IPS DF 4.7 (cell line): ENCODE results near the gene SLC2A5.
"Not testable (repeated sequence)": the region's sequence is repeated elsewhere in the genome, so short reads cannot be mapped to it uniquely, and the experiment has no call there.

Experiments
- DNase-seq: peaks from one replicate; pipeline ENCODE4 v3.0.0-alpha.2; 2013; ENCODE audit warnings: low spot score; ENCODE audit errors: extremely low read depth

SLC2A5 gene

DNA sequence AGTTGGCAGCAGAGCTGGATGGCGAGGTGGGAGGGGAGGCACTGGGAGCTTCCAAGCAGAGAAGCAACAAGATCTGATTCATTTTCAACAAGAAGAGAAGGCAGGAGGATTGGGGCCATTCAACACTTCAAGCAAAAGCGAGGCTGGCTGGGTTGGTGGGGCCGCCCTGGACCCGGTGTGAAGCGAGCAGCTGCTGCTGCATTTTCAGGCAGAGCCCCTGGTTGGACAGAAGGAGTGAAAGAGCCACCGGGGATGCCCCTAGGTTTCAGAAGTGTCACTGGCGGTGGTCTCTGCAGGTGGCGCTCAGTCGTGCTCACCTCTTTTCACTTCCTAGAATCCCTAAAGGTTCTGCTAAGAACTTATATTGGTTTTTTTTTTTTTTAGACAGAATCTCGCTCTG is 61.2 kb downstream of the SLC2A5 start:
- no peak for DNase-seq

DNA sequence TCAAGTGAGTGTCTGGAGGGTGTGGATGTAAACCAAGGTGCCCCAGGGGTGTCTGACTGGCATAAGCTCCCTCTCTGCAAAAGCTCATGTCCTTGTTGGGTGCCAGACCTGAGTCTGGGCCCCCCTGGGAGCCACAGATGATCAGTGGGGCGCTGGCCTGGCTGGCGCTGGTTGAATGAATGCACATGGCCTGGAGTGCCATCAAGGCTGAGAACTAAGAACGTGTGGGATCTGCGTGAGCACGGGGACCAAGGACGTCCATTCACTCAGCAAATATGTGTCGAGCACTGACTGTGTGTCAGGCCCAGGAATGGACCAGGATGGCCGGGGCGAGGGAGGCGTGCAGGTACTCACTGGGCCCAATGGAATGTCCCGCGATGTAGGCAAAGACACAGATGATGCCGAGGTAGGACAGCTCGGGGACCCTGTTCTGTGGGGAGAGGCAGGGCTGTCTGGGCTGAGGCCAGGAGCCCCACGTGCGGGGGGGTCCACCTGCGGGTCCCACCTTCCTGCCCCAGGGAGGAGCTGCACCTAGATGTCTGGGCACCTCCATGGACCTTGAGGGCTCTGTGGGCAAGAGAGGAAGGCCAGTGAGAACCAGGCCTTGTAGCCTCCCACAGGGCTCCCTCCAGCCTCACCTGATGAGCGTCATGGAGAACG is 62.3 kb downstream of the SLC2A5 start:
- no peak for DNase-seq

DNA sequence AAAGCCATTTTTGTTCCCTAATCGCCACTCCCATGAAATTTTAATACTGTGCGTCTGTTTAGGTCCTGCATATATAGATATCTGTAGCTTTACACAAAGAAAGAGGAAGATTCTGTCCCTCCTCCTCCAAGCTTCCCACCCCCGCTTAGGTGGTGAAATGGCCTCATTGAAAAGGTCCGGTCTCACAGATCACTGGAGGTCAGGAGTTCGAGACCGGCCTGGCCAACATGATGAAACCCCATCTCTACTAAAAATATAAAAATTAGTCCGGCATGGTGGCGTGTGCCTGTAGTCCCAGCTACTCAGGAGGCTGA is 64.1 kb downstream of the SLC2A5 start:
- DNase-seq, result no peak

DNA sequence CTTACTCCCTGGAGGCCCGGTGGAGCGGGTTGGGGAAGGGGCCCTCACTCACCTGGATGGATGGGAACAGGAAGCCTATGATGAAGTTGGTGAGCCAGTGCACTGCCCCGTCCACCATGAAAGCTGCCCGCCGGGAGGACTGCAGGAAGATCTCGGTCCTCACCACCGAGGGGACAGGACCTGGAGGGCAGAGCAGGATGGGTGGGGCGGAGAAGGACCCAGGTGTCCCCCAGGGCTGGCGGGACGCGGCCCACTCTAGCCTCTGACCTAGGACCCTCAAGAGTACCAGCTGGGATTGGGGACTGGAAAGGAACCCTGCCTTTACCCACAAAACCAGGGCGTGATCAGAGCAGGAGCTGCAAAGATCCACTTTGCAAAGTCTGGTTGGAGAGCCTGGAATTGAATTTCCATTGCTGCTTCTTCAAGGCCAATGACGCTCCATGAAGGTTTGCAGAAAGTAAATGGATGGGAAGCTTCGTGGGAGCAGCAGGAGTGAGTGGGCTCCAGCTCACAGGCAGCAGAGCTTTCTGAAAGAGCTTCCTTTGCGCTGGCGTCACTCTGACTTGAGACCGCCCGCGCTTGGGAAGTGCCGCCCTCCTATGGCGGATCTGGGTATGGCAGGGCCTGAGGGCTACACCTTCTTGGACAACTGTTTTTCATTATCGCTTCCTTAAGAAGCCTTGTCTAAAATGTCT is 64.6 kb downstream of the SLC2A5 start:
- DNase-seq, result no peak

DNA sequence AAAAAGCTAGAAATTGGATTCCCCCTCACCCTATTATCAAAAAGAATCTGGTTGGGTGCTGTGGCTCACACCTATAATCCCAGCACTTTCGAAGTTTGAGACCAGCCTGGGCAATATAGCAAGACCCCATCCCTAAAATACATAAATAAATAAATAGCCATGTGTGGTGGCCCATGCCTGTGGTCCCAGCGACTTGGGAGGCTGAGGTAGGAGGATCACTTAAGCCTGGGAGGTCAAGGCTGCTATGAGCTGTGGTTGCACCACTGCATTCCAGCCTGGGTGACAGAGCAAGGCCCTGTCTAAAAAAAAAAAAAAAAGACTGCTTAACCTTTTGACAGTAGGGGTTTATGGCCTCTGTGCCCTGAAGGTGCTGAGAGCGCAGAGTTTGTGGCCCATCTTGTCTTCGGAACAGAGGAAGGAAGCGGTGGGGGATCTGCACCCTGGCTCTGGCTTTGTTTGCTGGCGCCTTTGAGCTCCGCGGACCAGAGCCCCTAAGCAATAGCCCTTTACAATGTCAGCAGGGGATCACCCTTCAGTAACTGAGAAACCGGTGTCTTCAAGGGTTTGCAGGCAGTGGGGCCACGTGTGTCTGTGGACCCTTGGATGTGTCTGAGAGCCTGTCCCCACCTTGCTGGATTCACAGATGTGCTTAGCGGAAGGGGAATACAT is 65.3 kb downstream of the SLC2A5 start:
- no peak for DNase-seq

DNA sequence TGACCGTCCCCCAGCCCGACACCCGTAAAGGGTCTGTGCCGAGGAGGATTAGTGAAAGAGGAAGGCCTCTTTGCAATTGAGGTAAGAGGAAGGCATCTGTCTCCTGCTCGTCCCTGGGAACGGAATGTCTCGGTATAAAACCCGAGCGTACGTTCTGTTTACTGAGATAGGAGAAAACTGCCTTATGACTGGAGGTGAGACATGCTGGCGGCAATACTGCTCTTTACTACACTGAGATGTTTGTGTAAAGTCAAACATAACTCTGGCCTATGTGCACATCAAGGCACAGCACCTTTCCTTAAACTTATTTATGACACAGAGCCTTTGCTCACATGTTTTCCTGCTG is 67.2 kb downstream of the SLC2A5 start:
- DNase-seq, result not testable (repeated sequence)

DNA sequence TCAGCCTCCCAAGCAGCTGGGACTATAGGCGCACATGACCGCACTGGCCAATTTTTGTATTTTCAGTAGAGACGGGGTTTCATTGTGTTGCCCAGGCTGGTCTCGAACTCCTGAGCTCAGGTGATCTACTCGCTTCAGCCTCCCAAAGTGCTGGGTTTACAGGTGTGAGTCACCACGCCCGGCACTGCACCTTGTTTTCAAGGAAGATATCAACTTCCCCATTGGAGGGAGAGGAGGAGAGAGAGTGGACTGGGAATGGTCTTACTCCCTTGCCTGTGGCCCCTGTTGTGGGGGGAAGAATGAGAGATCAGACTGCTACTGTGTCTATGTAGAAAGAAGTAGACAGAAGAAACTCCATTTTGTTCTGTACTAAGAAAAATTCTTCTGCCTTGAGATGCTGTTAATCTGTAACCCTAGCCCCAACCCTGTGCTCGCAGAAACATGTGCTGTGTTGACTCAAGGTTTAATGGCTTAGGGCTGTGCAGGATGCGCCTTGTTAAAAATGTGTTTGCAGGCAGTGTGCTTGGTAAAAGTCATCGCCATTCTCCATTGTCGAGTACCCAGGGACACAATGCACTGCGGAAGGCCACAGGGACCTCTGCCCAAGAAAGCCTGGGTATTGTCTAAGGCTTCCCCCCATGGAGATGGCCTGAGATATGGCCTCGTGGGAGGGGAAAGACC is 67.8 kb downstream of the SLC2A5 start:
- not testable (repeated sequence) for DNase-seq

DNA sequence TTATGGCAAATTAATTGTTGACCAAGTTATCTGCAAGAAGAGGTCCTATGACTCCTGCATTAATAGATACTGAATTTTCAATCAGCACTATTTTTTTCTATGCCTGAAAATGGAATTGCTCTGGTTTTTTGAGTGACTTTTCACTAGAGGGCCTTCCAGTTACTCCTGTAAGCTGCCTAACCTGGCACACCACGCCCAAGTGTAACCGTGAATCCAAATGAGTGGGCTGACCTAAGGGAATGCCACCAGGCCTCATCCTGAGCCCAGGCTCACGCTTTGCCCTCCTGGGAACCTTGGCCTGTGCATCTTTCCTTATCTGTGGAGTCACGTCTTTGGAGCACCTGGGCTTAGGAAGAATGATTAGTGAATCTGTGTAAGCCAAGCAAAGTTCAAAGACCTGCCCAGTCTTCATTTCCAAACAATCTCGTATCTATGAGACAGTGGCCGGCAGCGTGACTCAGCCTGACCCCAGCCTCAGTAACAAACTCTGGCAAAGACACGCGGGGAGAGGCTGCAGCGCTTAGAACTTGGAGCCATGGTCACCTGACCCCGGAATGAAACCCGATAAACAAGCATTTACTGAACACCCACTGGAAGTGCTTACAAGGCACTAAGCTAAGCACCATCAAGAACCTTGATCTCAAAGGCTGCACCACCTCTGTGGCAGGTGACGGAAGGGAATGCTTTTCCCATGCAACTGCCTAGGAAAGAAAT is 75.3 kb downstream of the SLC2A5 start:
- DNase-seq, result not testable (repeated sequence)

DNA sequence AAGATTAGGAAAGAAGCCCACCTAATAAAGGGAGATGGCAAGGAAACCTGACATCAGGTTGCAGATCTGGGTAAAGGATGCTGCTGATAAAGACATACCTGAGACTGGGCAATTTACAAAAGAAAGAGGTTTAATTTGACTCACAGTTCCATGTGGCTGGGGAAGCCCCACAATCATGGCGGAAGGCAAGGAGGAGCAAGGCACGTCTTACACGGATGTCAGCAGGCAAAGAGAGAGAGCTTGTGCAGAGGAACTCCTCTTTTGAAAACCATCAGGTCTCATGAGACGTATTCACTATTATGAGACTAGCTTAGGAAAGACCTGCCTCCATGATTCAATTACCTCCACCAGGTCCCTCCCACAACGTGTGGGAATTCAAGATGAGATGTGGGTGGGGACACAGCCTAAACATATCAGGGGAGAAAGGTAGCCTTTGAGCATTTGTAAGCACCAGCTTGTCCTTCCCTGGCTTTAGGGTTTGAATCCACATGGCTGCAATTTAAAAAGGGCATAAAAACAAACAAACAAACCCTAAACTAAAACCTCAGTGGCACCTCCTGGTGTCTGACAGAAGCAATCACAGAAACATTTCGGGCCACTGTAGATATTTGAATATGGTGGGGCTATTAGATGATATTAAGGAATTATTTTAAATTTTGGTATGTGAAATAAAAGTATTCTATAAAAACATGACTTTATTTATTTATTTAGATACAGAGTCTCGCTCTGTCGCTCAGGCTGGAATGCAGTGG is 76.3 kb downstream of the SLC2A5 start:
- no peak for DNase-seq

DNA sequence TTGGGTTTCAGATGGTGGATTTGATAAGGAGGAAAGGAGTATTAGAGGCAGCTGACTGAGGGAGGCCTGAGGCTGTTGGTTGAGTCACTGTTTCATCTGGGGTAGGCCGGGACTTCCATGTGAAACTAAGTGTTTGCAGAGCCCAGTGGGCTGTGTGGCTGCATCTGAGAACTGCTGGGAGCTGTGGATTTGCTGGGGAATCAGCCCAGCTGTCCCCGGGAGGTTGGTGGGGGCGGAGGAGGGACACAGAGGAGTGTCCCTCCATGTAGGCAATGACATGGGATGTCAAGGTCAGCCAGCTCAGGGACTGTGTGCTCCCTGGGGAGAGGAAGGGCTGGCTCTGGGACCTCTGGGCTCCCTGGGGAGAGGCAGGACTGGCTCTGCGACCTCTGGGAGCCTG is 79.6 kb downstream of the SLC2A5 start:
- no peak for DNase-seq

DNA sequence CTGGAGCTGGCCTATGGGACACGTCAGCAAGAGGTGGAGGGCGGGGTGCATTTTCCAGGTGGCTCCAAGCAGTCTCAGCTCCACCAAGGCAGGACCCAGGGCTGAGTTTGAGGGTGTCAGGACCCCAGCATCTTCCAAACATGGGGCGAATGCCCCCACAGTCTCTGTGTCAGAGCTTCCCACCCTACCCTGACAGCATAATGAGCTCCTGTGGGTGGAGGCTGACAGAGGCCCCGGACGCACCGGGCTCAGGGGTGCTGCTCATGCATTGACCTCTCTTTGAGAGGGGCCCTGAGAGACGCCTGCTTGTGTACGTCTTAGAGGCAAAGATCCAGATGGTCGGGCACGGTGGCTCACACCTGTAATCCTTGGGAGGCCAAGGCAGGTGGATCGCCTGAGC is 80.4 kb downstream of the SLC2A5 start:
- no peak for DNase-seq

DNA sequence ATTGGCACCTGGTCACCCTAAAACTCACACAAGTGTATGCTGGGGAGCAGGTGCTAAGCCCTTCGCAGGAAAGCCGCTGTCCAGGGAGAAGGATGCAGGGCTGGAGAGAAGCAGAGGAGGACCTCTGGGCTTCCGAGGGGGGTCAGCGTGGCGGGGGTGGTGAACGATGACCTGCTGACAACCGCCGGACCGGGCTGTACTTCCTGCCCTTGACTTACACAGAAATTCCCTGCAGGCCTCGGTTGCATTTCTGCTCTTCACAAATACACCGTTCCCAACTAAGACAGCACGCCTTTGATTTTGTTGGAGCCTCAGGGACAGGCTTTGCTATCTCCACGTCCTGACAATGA is 80.8 kb downstream of the SLC2A5 start:
- DNase-seq, result no peak

DNA sequence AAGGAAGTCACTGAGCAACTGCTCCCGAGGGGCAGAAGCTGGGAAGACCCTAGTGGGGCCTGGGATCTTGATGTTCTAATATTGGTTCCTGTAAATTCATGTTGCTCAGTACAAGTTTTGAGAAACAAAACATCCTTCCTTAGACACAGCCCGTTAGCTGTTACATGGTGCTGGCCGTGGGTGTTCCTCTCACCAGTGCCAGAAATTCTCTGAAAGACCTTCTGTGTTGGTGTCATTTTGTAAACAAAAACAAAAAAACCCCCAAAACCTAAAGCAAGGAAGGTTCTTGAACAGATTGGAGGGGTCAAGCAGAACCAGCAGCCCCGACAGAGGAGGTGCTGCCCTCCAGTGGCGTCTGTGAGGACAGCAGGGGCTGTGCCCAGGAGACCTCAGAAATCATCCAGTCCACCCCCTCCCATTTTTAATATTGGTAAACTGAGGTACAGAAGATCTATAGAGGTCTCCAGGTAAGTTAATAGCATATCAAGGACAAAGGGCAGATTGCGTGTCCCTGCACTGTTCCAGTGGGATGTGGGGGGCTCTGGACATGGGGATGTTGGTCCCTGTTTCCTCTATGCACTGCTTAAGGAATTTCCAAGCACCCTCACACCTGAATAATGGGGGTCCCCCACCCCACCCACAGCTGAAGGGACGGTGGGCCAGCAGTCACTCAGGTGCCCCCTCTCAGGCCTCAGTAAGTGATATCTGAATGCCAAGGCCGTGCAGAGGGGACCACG is 81.4 kb downstream of the SLC2A5 start:
- DNase-seq, result no peak

DNA sequence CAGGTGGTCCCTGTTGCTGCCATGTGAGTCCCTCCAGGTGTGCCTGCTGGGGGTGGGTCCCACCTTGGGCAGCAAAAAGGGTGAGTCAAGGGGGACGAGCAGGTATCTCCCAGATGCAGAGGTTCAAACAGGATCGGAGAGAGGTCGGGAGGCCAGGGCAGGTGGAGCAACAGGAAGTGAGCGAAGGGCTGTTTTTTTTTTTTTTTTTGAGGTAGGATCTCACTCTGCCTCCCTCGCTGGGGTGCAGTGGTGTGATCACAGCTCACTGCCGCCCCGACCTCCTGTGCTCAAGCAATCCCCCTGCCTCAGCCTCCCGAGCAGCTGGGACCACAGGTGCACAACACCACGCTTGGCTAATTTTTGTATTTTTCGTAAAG is 82.6 kb downstream of the SLC2A5 start:
- no peak for DNase-seq

DNA sequence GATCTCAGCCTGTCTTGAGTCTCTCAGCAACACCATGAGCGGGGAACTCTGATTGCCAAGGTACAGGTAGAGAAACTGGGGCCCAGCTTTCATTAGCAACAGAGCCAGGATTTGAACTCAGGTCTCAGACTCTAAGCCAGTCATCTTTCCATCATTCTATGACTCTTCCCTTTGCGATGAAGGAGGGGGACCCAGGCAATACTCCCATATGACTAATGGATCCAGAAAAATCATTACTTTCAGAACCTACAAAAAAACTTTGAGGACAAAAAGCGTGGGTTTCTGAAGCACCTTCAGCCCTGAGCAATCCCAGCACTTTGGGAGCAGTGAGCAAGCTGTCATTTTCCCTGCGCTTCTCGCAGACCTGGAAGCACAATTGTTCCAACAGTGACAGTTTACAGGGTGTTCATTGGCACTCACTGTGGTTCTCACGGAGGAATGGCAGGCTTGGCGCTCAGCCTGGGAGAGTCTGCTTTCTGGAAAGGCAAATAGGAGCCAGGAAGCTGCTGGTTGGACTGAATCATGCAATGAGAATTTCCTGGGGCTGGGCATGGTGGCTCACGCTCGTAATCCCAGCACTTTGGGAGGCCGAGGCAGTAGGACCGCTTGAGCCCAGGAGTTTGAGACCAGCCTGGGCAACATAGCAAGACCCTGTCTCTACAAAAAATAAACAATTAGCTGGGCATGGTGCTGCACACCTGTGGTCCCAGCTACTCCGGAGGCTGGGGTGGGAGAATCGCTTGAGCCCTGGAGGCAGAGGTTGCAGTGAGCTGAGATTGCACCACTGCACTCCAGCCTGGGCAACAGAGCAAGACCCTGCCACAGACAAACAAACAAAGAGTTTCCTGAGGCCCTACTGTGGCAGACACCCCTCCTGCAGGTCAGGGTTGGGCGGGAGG is 83.3 kb downstream of the SLC2A5 start:
- no peak for DNase-seq
